ENCODE data around the gene PLXNA2.
A peak's percentile ranks its signal among the peaks of the same experiment; 100 is the strongest.

PLXNA2 gene

DNA sequence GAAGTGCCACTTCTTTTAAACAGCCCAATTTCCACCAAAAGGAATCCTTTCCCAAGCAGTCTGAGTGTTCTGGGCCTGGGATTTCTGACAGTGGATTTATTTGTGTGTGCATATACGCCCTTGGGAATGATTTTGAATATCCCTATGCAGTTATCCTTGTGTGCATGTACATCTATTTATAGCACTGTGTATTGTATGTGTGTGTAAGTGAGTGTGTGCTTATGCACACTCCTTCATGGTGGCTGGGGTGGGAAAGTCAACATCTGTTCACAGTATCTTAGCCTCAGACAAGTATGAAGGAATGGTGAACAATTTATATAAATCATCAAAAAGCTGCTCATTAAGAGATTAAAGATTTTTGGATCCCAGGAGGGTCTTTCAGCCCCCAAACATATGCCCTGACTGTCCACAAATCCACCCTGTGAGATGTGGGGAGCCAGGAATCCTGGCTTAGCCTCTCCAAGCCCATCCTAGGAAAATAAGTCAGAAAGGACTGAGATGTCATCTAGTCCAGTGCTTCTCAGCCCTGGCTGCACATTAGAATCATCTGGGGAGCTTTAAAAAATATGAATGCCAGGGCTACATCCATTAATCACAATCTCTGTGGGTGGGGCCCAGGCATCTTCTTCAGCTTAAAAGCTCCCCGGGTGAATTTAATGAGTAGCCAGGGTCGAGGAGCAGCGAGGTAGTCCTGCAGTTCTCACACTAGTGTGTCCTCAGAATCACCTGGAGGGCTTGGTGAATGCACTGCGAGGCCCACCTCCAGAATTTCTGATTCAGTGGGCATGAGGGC is 101.4 kb downstream of the PLXNA2 start:
- DNase-seq (ENCODE audit: low read depth), result no peak

DNA sequence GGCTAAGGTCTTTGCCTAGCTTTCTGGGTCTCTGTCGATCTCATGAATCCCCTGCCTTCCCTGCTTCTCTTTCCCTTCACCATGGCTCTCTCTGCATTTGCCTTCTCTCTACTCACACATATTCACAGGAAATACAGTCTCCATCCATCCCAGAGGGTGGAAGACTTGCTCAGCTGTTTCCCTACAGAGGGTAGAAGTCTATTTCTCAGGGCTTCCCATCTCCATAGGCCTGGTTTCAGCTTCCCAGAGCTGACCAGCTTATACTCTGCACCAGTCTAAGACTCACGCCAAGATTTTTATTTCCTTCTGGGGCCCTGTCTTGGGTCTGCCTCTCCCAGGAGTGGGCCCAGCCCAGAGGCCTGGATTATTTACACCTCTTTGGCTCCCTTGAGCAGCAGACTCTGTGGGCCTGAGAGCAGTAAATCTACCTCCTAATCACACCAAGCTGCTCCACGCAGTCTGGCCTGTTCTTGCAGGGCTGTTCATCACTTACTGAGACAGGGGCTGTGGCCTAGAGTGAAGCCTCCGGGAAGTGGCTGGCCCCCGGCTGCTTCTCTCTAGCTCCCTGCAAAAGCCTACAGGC is 102.5 kb downstream of the PLXNA2 start:
- no peak for DNase-seq (ENCODE audit: low read depth)

DNA sequence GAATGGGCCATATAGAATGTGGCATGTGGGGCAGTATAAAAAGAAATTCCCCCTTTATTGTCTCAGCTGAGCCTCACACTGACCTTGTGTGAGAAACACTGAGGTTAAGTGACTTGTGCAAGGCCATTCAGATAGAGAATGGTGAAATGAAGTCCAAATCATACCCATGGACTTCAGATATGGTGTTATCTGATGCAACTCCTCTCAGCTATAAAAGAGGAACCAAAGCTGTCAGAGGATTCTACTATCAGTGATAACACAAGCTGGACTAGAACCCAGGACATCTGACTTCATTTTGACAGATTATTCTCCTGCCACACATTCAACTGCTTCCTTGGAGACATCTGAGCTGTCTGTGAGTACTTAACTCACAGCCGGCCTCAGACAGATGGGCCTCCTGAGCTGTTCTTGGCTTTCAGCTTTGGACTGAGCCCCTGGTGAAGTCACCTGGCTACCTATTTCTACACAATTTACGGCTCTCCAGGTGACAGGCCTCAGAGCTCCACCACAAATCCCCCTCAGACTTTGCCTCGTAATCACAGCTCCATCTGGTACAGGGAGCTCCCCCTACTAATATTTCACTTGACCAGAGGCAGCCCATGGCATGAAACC is 104.6 kb downstream of the PLXNA2 start:
- no peak for DNase-seq (ENCODE audit: low read depth)

DNA sequence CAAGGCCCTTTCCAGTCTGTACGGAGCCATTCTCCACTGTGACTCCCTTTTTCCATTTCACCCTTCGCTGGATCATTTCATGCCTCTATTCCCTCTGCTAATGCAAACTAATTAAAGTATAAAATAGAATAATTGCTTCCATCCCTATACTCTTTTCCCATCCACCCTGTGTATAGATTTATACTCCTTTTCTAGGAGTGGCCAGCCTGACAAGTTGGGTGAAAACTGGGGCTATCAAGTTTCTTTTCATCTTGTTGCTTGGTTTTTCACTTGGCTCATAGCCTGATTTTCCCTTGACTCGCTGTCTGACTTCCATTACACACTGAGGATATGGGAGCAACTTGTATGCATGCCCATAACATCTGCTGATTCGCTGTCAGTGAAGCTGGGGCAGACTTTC is 107.0 kb downstream of the PLXNA2 start:
- DNase-seq (ENCODE audit: low read depth), result no peak

GRCh38 chr1:208136459-208137182 is 107.6 kb downstream of the PLXNA2 start:
- no peak for DNase-seq (ENCODE audit: low read depth)

GRCh38 chr1:208135354-208135753 is 108.8 kb downstream of the PLXNA2 start:
- no peak for DNase-seq (ENCODE audit: low read depth)

- no peak for DNase-seq (ENCODE audit: low read depth)
These were observed 109.7 kb downstream of the PLXNA2 start for GRCh38 chr1:208134491-208134890.

- no peak for DNase-seq (ENCODE audit: low read depth)
These were observed 110.8 kb downstream of the PLXNA2 start for GRCh38 chr1:208133355-208133754.

GRCh38 chr1:208132287-208132882 is 111.8 kb downstream of the PLXNA2 start:
- DNase-seq (ENCODE audit: low read depth), result peak; percentile 17

DNA sequence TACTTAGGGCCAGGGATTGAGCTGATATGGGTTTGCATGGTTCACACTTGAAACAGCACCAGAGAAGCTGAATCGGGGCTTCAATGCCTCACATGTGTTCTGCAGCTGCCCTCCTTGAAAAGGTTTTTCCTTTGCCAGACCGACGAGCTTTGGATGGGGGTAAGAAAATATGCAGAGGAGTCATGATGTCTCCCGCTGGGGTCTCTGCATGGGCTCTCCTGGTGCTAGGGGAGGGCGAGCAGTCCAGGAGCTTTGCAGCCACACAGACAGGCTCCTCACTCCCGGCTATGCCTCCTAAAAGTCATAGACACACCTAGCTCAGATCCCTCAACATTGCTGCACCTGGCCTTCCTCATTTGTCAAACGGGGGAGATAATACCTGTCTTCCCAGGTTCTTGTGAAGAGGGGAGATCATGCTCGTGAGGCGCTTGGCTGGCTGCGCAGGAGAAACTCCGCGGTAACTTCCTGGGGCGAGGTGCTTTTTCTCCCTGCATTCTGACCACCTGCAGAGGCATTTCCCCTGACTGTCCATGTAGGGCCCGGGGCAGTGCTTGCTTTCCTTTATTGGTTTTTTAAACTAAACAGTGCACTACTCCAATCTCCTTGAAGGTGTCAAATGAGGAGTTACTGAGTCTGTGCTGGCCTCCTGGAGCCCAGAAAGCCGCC is 112.4 kb downstream of the PLXNA2 start:
- no peak for DNase-seq (ENCODE audit: low read depth)

DNA sequence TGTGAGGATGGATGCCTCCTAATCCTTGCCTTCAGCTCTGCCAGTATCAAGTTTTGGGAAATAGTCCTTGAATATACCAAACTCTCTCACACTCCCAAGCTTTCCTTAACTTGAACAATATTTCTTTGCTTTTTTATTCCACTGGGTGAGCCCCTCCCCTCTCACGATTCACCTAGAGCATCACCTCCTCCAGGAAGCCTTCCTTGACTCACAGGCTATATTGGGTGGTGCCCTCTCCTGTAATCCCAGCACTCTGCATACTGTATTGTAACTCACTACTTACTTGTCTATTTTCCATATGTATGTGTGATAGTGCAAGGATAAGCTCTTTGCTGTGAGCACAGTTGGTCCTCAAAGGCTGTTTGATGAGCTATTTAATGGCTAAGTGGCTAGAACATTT is 114.7 kb downstream of the PLXNA2 start:
- DNase-seq (ENCODE audit: low read depth), result no peak

DNA sequence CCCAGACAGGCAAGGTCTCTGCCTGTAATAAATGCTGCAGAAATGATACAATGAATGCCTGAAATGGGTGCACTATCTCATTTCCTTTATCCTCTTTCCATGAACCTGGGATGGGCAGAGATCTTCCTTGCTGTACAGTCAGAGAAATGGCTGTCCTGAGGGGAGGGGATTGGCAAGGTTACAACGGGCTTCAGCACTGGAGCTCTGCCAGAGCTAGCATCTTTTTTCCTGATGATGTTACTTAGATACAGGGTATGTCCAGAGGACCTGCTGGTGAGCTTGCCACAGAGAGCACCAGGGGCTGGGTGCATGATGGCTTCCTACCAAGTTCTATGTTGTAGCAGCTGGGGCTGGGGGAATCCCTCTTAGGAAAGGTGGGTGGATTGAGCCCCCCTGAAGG is 115.1 kb downstream of the PLXNA2 start:
- DNase-seq (ENCODE audit: low read depth), result no peak

- DNase-seq (ENCODE audit: low read depth), result no peak
These were observed 116.2 kb downstream of the PLXNA2 start for GRCh38 chr1:208127792-208128529.

GRCh38 chr1:208127284-208127683 is 116.9 kb downstream of the PLXNA2 start:
- DNase-seq (ENCODE audit: low read depth), result no peak

- no peak for DNase-seq (ENCODE audit: low read depth)
These were observed 118.1 kb downstream of the PLXNA2 start for GRCh38 chr1:208126108-208126507.

DNA sequence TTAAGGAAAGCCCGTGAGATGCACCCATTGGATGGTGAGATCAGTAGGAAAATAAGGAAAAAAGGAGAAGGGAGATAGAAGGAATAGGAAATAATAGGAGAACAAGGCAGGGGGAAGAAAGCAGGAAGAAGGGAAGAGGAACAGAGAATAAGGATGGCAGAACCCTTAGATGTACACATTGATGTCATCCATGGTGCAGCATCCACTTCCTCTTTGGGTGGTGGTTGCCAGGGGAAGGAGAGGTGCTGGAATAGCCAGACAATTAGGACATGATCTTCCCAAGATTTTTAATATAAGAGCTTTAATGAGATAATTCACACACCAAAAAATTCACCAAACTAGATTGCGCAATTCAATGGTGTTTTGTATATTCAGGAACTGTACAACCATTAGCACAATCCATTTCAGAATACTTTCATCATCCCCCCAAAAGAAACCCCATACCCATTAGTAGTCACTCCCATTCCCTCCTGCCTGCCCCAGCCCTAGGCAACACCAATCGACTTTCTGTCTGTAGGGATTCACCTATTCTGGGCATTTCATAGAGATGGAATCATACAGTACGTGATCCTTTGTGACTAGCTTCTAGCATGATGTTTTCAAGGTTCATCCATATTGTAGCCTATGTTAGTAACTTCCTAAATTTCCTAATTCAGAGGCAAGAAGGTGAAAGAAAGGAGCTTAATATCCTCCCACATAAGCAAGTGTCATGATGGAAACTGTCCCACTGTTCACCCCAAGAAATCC is 121.4 kb downstream of the PLXNA2 start:
- DNase-seq (ENCODE audit: low read depth), result no peak

- no peak for DNase-seq (ENCODE audit: low read depth)
These were observed 122.3 kb downstream of the PLXNA2 start for GRCh38 chr1:208121813-208122364.

- no peak for DNase-seq (ENCODE audit: low read depth)
These were observed 123.8 kb downstream of the PLXNA2 start for GRCh38 chr1:208120431-208120790.

GRCh38 chr1:208118841-208119606 is 125.2 kb downstream of the PLXNA2 start:
- DNase-seq (ENCODE audit: low read depth), result no peak

Measured in stimulated activated CD8-positive, alpha-beta memory T cell treated with anti-CD3 and anti-CD28 coated beads, Interleukin-15, amount 100 ng/mL, for 1 hour (primary cell).